NCI-H2196 (cell line): ENCODE measurements around the gene ADIRF.
"Not testable (repeated sequence)": the region's sequence is repeated elsewhere in the genome, so short reads cannot be mapped to it uniquely, and the experiment has no call there.

Source experiments
- DNase-seq: peaks from one replicate; lab custom pipeline; 2025; ENCODE audit not compliant: unreplicated experiment; lab: John Stamatoyannopoulos, UW

ADIRF gene

DNA sequence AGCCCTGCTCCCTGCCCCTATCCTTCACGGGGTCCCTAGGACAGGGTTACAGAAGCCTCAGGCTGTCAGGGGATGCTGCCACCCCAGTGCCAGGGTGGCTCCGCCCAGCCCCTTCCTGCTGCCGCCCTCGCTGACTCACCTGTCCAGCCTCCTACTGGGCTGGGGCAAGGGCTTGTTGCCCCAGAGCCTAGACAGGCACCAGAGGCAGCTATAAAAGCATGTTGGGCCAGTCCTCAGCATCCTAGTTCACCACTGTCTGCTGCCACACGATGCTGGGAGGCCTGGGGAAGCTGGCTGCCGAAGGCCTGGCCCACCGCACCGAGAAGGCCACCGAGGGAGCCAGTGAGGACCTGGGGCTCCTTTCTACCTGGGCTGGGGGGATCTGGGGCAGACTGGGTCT, 51.8 kb downstream of the ADIRF start, which contains the start of gene FAM25A:
Gene FAM25A, plus strand, starts transcription at position 239 of the 400 bp plus-strand sequence. Its CDS starts 31 bp downstream, at position 270.
- not testable (repeated sequence) for DNase-seq
